HEK293T (cell line): ENCODE results near the gene ATP8B3.

Experiments used
- BHLHE40 ChIP-seq: fragments of 450-650 bp; IDR thresholded peaks from 2 replicates; pipeline ENCODE4 v1.6.1; 2016; ENCODE audit warnings: mild to moderate bottlenecking, moderate library complexity, borderline replicate concordance
- CTBP1 ChIP-seq: fragments of 450-650 bp; IDR thresholded peaks from 2 replicates; pipeline ENCODE4 v1.6.1; 2016; ENCODE audit warnings: borderline replicate concordance
- ELF4 ChIP-seq: fragments of 450-650 bp; IDR thresholded peaks from 2 replicates; pipeline ENCODE4 v1.6.1; 2017; ENCODE audit warnings: antibody characterized with exemption
- FOXA1 ChIP-seq: fragments of 450-650 bp; IDR thresholded peaks from 2 replicates; pipeline ENCODE4 v1.6.1; 2016; ENCODE audit warnings: mild to moderate bottlenecking
- FOXM1 ChIP-seq: fragments of 450-650 bp; IDR thresholded peaks from 2 replicates; pipeline ENCODE4 v1.6.1; 2017; ENCODE audit warnings: mild to moderate bottlenecking, borderline replicate concordance
- HDGF ChIP-seq: fragments of 450-650 bp; IDR thresholded peaks from 2 replicates; pipeline ENCODE4 v1.6.1; 2017; ENCODE audit warnings: antibody characterized with exemption, borderline replicate concordance
- L3MBTL2 ChIP-seq: fragments of 450-650 bp; conservative IDR thresholded peaks from 2 replicates; pipeline ENCODE4 v1.6.1; 2016; ENCODE audit warnings: mild to moderate bottlenecking
- LEF1 ChIP-seq: fragments of 450-650 bp; IDR thresholded peaks from 2 replicates; pipeline ENCODE4 v1.6.1; 2017; ENCODE audit warnings: mild to moderate bottlenecking, borderline replicate concordance
- PKNOX1 ChIP-seq: fragments of 450-650 bp; IDR thresholded peaks from 2 replicates; pipeline ENCODE4 v1.6.1; 2016
- SP1 ChIP-seq: fragments of 450-650 bp; IDR thresholded peaks from 2 replicates; pipeline ENCODE4 v1.6.1; 2017
- SUZ12 ChIP-seq: fragments of 450-650 bp; IDR thresholded peaks from 2 replicates; pipeline ENCODE4 v1.6.1; 2016; ENCODE audit warnings: mild to moderate bottlenecking
- TARDBP ChIP-seq: fragments of 450-650 bp; IDR thresholded peaks from 2 replicates; pipeline ENCODE4 v1.6.1; 2016
- ZNF384 ChIP-seq: fragments of 450-650 bp; IDR thresholded peaks from 2 replicates; pipeline ENCODE4 v1.6.1; 2016

- no peak for TF ChIP-seq L3MBTL2
- TF ChIP-seq ELF4 = no peak
- no peak for TF ChIP-seq BHLHE40
- TF ChIP-seq FOXM1 = no peak
- TF ChIP-seq CTBP1 = no peak
- no peak for TF ChIP-seq SUZ12
- no peak for TF ChIP-seq SP1
- no peak for TF ChIP-seq FOXA1
- TF ChIP-seq PKNOX1 = no peak
- TF ChIP-seq HDGF = no peak
- TF ChIP-seq ZNF384 = no peak
- TF ChIP-seq TARDBP = no peak
- TF ChIP-seq LEF1 = no peak
Measured at GRCh38 chr19:1823539-1824251, 11.6 kb upstream of the ATP8B3 start.
